Testis (tissue), 3 donors: ENCODE data around the gene ZNF581. TPM values are rescaled to one million over a fixed set of nuclear protein-coding genes. Genes with fewer than 3 reads are reported as not detected.

Experiments used
- DNase-seq: peaks from one replicate; pipeline ENCODE4 v3.0.0-alpha.2; 2019
- H3K27ac ChIP-seq, 2 donors: fragments of 200-600 bp; sonication (generic); one replicate each; pipeline ENCODE4 v1.5.1; 2019
- H3K27me3 ChIP-seq: fragments of 200-600 bp; sonication (generic); one replicate; pipeline ENCODE4 v1.5.1; 2019
- H3K36me3 ChIP-seq: fragments of 200-600 bp; sonication (generic); one replicate; pipeline ENCODE4 v1.5.1; 2017; ENCODE audit warnings: low read depth; ENCODE audit errors: missing control alignments
- H3K4me1 ChIP-seq: fragments of 200-600 bp; sonication (generic); one replicate; pipeline ENCODE4 v1.5.1; 2019
- H3K4me3 ChIP-seq, 2 donors: fragments of 200-600 bp; sonication (generic); one replicate each; pipeline ENCODE4 v1.5.1; 2017 to 2019
- H3K9me3 ChIP-seq: fragments of 200-600 bp; sonication (generic); one replicate; pipeline ENCODE4 v1.5.1; 2017
- CTCF ChIP-seq, 3 experiments: fragments of 450-650 bp in 2 of 3; fragments of 200-600 bp in 1 of 3; sonication (generic) in 1 of 3; IDR thresholded peaks; one replicate each; pipeline ENCODE4 v1.5.1; 2016 to 2019; ENCODE audit warnings: antibody characterized with exemption in 3 of 3, mild to moderate bottlenecking in 2 of 3, moderate library complexity in 1 of 3
- POLR2A ChIP-seq: fragments of 450-650 bp; IDR thresholded peaks from one replicate; pipeline ENCODE4 v1.6.1; 2017; ENCODE audit warnings: antibody characterized with exemption, mild to moderate bottlenecking, moderate library complexity
- WGBS, 2 donors: methylation state at CpG; one replicate each; pipeline ENCODE4 v1.1.5; 2018; 5-methylcytosine and 5-hydroxymethylcytosine counted together
- intact Hi-C: fragments of 100-400 bp; cut with DNase I; formaldehyde crosslinking; loops from one replicate; pipeline ENCODE4 v1.15.1; 2023; ENCODE audit warnings: low total_unique reads
- polyA plus RNA-seq: library from polyadenylated mRNA; stranded (reverse); fragments of 350-450 nt; fragmentation: Illumina TruSeq; extraction: RNeasy Lipid Tissue Mini Kit (QIAGEN cat#74804); gene quantifications from one replicate; pipeline ENCODE4 v1.2.3, GENCODE V29; 2014; ENCODE audit warnings: low read depth, low replicate concordance; ENCODE audit not compliant: insufficient read depth
- total RNA-seq, 2 donors: library from RNA; depleted of rRNA; stranded (reverse); fragments of >200 nt; gene quantifications; one replicate each; pipeline ENCODE4 v1.2.3, GENCODE V29; 2016

The ZNF581 gene
- total and polyA plus RNA-seq, 3 donors from 2014 or later, result 17.3 to 31.2 (median 18.4) TPM

- no peak for DNase-seq
- Histone ChIP-seq H3K4me1 (peaks cover 7% of the 10 kb centered on the region), H3K27me3 (no peaks in the 10 kb centered on the region), H3K27ac (no peak overlapping the region), H3K4me3 (no peak overlapping the region), H3K36me3 (no peaks in the 10 kb centered on the region), H3K9me3 (no peaks in the 10 kb centered on the region)
- intact Hi-C loops, result no loop called here
- TF ChIP-seq POLR2A, result no peak
- no peak for TF ChIP-seq CTCF (IDR thresholded peaks at IDR 0.05)
- WGBS, 2 donors, result 62 to 64% methylated on average over 9 of the region's 9 CpGs
Observed at GRCh38 chr19:55598034-55598433, 45.4 kb upstream of the ZNF581 start.

- 6 to 9% methylated on average over 17 to 26 of the region's 26 CpGs for WGBS, 2 donors
- no peak for TF ChIP-seq CTCF (IDR thresholded peaks at IDR 0.05)
- no peak for TF ChIP-seq POLR2A
- H3K27ac ChIP-seq, result peak overlapping the region; percentile 95 to 99
- intact Hi-C loops, result no loop called here
- no peaks in the 10 kb centered on the region for H3K27me3 ChIP-seq
- peak overlapping the region; percentile 69 to 88 for H3K4me3 ChIP-seq
- H3K4me1 ChIP-seq, result peaks cover 7% of the 10 kb centered on the region
- no peaks in the 10 kb centered on the region for H3K36me3 ChIP-seq
- no peaks in the 10 kb centered on the region for H3K9me3 ChIP-seq
- peak; percentile 95 for DNase-seq
Observed at GRCh38 chr19:55598719-55599467, 44.6 kb upstream of the ZNF581 start.

GRCh38 chr19:55599468-55599841 is 44.0 kb upstream of the ZNF581 start, which contains the start of gene FIZ1:
Gene FIZ1, minus strand, starts transcription at chr19:55599517. Its CDS starts 1,652 bp downstream, at chr19:55597865.
- H3K9me3 ChIP-seq, result no peaks in the 10 kb centered on the region
- 1% methylated on average over 23 of the region's 23 CpGs for WGBS, 2 donors
- no peaks in the 10 kb centered on the region for H3K36me3 ChIP-seq
- H3K4me3 ChIP-seq, result peak within 1 kb of the TSS; percentile 69 to 88
- intact Hi-C loops, result no loop called here
- peak within 1 kb of the TSS; percentile 95 to 99 for H3K27ac ChIP-seq
- no peak for TF ChIP-seq CTCF (IDR thresholded peaks at IDR 0.05)
- TF ChIP-seq POLR2A, result no peak
- no peaks in the 10 kb centered on the region for H3K27me3 ChIP-seq
- peak; percentile 99 for DNase-seq
- peaks cover 7% of the 10 kb centered on the region for H3K4me1 ChIP-seq

- Histone ChIP-seq H3K4me3 (peak within 1 kb of the TSS; percentile 69 to 88), H3K9me3 (no peaks in the 10 kb centered on the region), H3K4me1 (peaks cover 7% of the 10 kb centered on the region), H3K27ac (peak within 1 kb of the TSS; percentile 95 to 99), H3K36me3 (no peaks in the 10 kb centered on the region), H3K27me3 (no peaks in the 10 kb centered on the region)
- WGBS, 2 donors, result 0 to 1% methylated on average over 10 to 75 of the region's 97 CpGs
- TF ChIP-seq POLR2A (no peak), CTCF (IDR thresholded peaks at IDR 0.05) (peak in 1 of 3 experiments; percentile 10)
- intact Hi-C loops, result loop anchor here (10.0 kb wide), 1 partner anchor 85 kb away; no protein-coding TSS in a partner anchor
- DNase-seq, result peak; percentile 92
Observed at GRCh38 chr19:55599842-55600661, 43.4 kb upstream of the ZNF581 start, which contains the start of gene ZNF524. Gene ZNF524, plus strand, starts transcription at chr19:55600288. Its CDS starts 1,825 bp downstream, at chr19:55602113.
